T-helper 9 cell (primary cell): ENCODE measurements around the gene IFIT2.
"Not testable (repeated sequence)": the region's sequence is repeated elsewhere in the genome, so short reads cannot be mapped to it uniquely, and the experiment has no call there.

ENCODE experiments used
- DNase-seq: peaks from one replicate; pipeline ENCODE4 v3.0.0-alpha.2; 2020
- total RNA-seq, 2 donors: gene quantifications; one replicate each; lab custom pipeline; 2026; lab: John Stamatoyannopoulos, UW

The IFIT2 gene, protein sequence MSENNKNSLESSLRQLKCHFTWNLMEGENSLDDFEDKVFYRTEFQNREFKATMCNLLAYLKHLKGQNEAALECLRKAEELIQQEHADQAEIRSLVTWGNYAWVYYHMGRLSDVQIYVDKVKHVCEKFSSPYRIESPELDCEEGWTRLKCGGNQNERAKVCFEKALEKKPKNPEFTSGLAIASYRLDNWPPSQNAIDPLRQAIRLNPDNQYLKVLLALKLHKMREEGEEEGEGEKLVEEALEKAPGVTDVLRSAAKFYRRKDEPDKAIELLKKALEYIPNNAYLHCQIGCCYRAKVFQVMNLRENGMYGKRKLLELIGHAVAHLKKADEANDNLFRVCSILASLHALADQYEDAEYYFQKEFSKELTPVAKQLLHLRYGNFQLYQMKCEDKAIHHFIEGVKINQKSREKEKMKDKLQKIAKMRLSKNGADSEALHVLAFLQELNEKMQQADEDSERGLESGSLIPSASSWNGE
- total RNA-seq, result 87.7 to 88.1 reads per million in 2 donors

DNA sequence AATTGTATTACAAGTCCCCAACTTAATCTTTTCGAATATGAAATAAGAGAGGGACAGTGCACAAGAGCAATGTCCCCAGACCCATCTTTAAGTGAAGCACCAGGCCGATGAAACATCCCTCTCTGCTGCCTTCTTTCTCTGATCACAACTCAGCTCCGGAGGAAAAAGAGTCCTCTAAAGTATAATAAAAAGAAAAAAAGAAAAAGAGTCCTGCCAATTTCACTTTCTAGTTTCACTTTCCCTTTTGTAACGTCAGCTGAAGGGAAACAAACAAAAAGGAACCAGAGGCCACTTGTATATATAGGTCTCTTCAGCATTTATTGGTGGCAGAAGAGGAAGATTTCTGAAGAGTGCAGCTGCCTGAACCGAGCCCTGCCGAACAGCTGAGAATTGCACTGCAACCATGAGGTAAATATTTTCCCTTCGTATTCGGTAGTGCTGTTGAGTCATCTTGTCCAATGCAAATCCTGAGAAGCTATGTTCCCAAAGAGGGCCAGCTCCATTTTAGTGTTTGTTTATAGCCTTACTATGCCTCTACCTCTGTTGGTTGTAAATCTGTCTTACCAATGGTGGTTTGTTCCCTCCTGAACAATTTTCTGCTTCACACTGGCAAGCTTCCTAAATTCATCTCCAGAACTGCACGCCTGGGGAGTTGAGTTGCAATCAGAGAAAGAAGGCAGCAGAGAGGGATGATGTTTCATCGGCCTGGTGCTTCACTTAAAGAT, at the start of gene IFIT2:
Gene IFIT2, plus strand, starts transcription at position 326 of the 725 bp plus-strand sequence. Its CDS starts 78 bp downstream, at position 404.
- no peak for DNase-seq

DNA sequence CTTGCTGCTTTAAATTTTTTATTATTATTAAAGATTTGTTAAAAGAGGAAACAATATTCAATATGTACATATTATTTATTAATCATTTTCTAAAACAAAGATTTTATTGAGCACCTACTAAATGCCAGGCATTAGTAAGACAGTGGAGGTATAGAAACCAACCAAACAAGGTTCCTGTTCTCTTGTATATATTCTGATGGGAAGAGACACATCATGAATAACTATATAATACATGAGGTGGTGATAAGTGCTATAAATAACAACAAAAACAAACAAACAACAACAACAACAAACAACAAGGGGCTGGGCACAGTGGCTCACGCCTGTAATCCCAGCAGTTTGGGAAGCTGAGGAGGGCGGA, 49.6 kb upstream of the IFIT2 start:
- DNase-seq, result no peak

DNA sequence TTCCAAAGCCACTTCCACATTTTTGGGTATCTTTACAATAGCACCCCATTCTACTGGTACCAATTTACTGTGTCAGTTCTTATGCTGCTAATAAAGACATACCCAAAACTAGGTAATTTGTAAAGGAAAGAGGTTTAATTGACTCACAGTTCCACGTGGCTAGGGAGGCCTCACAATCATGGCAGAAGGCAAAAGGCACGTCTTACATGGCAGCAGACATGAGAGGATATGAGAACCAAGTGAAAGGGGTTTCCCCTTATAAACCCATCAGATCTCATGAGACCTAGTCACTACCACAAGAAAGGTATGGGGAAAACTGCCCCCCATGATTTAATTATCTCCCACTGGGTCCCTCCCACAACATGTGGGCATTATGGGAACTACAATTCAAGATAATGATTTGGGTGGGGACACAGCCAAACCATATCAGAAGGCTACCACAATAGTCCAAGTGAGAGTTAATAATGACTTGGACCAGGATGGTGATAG, 46.7 kb upstream of the IFIT2 start:
- not testable (repeated sequence) for DNase-seq

DNA sequence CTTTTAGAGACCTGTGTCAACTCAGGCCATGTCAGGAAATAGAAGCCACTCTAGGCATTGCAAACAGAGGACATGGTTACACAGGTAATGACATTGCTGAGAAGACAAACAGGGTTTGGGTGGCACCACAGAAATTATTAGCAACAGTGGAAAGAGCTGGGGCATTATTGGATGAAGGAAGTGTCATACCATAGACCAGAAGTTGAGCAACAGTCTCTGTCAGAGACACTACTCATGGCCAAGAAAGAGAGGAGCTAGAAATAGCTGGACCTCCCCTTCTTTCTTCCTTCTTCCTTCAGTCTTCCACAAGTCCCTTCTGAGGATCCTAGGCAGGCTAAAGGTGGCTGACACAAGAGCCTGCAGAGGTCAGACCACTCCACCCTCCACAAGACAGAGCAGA, 46.1 kb upstream of the IFIT2 start:
- no peak for DNase-seq

DNA sequence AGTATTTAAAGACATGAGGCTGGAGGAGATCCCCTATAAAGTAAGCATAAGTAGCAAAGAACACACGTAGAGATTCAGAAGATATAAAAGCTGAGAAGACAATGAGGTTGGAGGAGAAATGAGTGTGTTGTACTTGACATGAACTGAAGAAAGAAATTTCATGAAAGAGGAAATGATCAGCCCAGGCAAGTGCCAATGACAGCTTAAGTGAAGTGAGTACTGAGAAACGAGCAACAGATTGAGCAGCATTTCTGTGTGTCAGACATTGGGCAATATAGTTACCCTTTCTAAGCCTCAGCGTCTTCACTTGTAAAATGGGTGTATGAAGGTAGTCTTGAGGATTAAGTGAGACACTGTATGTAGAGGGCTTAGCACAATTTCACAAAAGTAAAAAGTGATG, 45.5 kb upstream of the IFIT2 start:
- no peak for DNase-seq

DNA sequence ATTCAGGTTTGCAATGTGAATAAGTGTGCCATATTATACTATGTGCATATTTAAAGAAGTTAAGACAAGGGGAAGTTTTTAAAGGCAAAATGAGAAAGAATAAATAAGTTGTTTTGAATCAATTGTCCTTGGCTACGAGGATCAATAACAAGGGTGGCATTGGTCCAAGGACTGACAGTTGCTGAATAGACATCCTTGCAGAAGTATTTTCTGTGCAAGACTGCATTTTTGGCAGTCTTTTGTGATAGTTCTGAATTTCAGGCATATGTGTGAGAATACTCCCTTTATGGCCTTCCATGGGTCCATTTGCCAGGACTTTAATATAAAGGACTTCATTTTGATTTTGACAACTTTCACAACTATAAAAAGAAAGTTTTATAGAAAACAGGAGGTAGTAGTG, 44.9 kb upstream of the IFIT2 start:
- no peak for DNase-seq

DNA sequence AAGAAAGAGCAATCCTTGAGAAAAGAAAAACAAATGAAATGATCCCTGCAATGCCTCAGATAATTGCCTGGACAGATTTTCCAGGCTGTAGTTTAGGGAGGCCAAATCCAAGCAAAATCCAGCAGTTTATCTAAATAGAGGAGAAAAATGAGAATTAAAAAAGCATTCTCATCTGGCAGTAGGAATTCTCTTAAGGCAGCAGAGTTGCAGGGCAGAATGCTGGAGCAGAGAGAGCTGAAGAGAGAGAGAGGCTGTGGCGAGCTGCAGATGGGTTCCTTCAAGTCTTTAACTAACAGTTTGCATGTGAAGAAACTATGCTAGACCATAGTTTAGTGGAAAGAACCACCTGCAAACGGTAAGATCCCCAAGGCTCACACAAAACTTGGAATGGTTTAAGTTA, 44.3 kb upstream of the IFIT2 start:
- DNase-seq, result no peak

DNA sequence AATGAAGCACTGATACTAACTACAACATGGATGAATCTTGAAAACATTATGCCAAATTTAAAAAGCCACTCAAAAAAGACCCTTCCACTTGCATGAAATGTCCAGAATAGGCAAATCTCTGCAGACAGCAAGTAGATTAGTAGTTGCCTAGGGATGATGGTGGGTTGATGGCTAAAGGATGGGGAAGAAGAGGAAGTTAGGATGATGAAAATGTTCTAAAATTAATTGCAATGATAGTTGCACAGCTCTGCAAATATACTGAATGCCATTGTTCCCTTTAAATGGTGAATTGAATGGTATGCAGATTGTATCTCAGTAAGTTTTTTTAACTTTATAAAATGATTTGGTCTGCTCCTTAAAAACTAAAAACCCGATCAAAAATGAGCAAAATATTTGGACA, 43.0 kb upstream of the IFIT2 start:
- no peak for DNase-seq

DNA sequence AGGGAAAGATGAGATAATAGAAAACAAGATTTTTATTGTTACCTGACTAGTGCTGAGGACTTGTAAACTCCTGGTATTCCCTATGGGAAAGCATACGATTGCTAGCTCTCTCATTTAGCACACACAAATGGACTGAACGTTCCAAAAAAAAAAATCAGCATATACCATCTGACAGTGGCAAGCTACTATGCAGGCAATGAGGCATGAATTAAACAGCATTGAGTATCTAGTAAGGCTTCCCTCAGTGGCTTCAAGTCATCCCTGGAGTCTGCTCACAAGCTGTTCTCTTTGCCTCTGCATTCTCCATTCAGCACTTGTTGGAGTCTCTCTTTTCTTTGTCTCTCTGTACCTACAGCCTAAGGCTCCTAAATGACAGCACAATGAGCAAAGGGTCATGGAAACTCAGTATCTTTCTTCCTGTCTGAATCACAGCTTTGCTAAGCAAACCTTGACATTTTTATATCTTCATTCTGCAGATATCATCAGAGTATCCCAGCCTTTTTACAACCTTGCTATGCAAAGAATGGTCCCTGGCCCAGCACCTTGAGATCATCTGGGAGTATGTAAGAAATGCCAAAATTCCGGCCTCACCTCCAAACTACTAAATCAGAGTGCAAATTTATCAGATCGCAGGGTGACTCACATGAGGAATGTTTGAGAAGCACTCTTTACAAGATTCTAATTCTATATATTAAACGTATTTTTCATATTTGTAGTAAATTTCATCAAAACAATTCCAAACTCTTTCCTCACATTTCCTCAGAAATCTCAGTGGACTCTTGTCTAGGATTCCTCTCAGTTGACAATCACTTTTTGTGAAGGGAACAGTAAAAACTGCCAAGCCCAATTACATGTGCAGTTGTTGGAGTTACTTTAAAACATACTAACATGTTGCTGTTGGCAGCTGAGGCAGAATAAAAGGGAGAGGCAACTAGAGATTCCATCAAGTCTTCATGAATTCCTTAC, 39.5 kb upstream of the IFIT2 start:
- DNase-seq, result no peak

DNA sequence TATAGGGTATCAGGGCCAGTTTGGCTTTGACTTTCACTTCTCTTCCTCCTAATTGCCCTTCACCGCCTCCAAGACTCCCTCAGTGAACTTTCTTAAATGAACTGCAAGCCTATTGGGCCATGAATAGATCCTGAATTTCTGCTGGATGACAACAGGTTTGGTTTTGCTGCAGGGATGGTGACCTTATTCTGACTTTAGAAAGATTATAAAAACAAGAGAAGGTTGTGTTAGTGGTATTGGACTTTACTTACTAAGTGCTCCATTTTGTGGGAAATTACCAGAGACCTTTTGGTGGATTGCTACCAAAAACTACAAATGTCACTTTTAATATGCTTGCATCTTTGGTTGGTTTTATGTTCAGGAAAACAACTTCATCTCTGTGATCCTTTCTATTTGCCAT, 38.8 kb upstream of the IFIT2 start:
- DNase-seq, result no peak

DNA sequence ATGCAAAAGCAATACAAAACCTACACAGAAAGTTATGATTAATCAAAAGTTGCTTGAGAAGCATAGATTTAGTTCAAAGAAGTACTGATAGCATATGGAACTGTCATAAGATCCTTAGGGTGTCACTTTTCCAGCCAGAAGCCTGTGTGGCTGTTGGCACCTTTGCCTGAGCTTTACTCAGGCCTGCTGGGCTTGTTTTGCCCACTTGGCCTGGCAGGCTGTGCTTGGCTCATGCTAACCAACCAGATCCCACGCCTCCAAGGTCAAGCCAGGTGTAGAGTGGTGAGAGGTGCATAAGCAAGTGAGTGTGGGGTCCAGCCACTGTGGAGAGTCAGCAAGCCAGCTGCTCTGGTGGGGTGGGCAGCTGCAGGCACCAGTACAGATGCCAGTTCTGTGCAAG, 38.3 kb upstream of the IFIT2 start:
- no peak for DNase-seq

DNA sequence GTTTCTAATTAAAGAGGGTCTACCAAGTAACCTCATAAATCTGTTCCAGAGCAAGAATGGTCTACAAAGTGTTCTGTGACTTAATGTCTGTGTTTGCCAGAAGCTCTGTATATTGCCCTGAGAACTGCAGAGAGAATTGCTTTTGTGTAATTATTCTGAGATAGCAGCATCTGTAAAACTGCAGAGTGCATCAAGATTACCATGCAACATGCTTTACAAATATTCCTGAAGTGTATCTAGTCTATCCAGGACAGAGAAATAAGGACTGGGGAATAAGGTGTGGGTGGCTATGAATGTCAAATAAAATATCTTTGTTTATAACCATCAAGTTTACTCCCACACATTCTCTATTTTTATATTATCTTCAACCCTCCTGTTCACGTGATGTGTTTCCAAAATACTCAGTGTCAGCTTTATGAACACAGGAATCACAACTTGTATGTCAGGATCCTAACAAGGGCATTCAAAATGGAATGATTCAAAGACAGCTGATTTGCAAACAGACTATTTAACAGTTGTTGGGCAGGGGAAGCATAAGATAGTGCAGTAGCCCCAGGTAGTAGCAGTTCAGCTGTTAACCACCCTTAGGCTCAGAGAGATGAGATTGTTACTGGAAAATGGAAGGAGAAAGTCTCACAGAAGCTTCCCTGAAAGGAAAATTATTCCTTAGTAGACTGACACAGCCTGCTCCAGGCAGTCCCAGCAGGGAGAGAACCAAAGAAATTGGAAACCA, 35.0 kb upstream of the IFIT2 start:
- DNase-seq, result no peak

DNA sequence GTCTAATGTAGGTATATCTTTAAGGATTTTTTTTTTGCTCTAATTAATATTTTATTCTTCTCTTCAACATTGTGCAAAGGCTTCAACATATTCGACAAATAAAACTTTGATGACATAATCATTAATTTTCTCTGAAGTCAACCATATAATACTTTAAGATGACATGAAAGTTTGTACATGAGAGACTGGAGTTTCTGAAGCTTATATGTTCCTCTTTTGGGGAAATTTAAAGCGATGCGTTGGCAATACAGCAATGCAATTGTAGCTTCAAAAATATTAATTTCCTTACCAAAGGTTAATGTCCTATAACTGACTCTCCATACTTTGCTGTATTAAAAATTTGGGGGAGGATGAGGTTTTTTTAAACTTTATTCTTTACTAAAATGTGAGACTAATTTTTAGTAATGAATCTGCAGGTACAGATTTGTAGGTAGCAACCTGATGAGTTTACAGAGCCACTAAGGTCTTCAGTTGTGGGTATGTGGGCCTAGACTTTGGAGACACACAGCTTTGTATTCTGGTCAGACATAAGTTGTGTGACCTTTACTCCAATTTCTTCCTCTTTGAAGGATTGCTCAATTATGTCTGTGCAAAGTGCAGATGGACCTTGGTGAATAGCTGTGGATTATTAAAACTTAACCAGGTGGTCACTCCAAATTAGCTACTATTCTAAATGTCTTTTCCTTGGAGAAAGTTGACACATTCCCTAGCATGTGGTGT, 32.3 kb upstream of the IFIT2 start:
- no peak for DNase-seq

DNA sequence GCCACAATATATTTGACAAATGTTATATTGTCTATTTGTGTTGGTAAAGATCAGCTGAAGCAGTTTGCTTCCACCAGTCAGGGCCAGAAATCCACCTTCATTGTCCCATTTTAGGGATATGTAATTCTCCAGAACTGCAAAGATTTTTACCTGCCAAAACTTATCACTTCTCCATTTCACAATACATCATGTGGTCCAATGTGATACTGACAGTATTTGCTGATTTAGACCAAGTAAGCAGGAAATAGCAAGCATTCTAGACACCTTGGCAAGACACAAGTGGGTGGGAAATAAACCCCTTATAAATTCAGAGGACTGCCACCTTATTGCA, 31.7 kb upstream of the IFIT2 start:
- no peak for DNase-seq

DNA sequence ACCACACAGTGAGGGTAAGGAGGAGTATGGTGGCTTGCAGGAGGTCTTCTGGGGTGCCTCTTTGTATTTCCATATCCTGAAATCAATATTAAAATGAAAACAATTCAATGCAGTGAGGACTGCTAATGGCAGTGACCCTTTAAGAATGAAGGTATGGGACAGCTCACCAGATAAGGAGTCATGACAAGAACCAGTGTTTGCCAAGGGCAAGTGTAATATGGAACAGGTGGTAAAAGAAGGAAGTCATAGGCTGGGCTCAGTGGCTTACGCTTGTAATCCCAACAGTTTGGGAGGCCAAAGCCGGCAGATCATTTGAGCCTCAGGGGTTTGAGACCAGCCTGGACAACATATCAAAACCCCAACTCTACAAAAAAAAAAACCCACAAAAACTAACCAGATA, 30.3 kb upstream of the IFIT2 start:
- no peak for DNase-seq

DNA sequence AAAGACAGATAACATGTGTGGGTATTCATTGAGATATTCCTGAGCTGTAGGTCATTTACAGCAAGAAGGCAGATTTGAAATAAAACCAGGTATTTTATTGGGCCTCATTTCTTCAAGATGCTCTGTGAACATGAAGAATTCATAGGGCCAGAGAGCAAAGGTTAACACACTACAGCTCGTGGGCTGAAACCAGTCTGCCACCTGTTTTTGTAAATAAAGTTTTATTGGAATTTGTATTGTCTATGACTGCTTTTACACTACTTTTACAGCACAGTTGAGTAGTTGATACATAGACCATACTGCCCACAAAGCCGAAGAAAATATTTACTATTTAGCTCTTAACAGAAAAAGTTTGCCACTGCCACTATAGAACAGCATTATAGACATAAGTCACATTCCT, 28.2 kb upstream of the IFIT2 start:
- DNase-seq, result no peak

DNA sequence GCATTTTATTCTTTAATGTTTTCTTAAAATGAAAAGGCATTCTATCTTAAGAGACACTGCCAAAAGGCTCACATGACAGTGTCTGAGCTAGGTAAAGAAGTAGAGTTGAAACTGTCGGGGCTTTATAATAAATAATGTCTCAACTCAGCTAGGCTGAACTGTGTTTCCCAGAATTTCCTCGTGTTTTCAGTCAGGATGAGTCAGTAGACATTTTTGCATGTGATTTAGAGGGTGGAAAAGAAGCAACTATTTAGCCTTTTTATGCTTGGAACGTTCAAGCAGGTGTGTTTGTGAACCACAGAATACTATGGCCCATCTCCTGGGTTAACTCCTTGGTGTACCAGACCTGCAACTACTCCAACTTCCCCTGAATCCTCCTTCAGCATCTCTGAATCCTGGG, 26.9 kb upstream of the IFIT2 start:
- no peak for DNase-seq

DNA sequence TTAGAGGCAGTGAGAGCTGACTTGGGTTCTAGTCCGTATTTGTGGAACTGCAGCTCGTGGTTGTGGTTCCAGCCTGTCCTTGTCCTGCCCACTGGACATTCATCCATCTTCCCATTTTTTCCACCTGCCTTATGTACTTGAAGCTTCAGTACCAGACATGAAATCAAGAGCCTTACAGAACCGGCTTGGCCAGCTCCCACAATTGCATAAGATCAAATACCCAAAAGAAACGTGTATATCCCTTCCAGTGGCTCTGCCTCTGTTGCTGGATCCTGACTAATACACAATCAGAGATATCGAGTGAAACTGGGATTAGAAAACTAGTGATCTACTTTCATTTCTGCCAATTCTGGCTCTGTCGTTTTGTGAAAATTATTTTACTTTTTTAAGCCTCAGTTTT, 26.5 kb upstream of the IFIT2 start:
- no peak for DNase-seq

DNA sequence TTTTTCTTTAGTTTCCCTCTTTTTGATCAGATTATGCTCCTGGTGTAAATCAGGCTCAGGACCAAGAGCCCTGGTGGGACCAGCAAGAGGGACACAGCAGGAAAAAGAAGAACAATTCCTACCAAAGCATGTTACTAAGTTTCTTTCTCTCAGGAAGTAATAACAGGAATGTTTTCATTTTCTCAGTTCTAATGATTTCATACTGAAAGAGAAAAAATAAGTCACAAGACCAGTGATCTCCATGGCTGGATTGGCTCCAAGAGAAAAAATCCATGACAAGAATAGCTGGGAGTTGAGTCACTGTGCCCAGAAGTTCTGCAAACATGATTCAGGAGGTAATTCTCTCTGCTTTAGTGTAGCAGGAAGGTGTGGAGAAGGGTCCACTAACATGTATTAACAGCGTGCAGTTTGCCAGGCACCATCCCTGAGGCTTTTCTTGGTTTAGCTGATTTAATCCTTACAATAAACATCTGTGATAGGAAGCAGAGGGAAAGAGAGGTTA, 23.8 kb upstream of the IFIT2 start:
- no peak for DNase-seq

DNA sequence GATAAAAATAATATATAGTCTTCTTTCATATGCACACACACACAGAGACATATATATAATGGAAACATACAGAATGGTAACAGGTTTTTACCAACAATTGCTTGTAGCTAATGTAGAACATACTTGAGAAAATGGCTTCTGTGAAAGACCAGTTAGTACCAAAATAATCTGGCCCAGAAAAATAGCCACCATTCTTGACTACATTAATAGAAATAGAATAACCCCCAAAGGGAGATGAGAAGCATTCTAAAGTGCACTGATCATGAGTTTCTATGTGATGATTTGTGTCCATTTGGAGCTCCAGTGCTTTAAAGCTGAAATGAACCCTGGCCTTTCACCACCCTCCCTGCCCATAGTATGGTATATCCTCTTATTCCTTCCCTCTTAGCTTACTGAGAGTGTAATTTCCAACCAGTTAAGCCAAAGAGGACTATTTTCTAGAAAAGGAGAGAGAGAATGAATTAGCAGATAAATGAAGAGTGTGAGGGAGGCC, 22.9 kb upstream of the IFIT2 start:
- no peak for DNase-seq

DNA sequence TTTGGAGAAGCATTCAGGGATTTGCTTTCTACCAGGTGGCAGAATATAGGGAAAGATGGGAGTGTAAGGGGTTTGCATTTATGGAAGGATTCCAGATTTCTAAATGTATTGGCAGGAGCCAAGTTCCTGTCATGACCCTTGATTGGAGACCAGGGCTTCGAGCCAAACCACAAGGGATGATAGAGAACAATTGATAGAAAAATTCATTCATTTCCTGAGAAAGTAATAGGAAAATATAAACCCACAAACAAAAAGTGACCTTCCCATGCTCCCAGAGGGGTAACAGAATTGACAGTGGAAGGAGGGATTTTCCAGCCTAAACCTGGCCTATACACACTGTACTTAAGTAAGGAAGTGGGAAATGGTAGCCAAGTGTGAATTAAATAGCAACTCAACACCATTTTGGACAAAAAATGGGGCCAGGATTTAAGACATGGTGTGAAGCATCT, 22.4 kb upstream of the IFIT2 start:
- no peak for DNase-seq
